Measurements from ENCODE around the gene WRNIP1.

WRNIP1 gene

DNA sequence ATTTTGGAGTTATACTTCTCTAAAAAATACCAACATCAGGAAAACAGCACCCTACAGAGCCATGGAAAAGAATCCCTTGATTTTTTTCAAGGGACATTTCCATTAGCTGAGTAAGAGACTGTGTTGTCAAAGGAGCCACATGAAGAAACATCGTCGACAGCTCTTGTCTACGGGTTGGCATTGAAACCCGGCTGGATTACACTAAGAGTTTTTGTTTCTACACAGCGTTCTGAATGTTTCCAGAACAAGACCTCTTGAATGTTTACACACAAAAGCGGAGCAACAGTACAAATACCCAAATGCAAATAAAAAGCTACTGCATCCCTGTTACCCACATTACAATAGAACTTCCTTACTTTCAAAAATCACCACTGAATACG, 12.1 kb upstream of the WRNIP1 start:
- TF ChIP-seq, protein P1, sequence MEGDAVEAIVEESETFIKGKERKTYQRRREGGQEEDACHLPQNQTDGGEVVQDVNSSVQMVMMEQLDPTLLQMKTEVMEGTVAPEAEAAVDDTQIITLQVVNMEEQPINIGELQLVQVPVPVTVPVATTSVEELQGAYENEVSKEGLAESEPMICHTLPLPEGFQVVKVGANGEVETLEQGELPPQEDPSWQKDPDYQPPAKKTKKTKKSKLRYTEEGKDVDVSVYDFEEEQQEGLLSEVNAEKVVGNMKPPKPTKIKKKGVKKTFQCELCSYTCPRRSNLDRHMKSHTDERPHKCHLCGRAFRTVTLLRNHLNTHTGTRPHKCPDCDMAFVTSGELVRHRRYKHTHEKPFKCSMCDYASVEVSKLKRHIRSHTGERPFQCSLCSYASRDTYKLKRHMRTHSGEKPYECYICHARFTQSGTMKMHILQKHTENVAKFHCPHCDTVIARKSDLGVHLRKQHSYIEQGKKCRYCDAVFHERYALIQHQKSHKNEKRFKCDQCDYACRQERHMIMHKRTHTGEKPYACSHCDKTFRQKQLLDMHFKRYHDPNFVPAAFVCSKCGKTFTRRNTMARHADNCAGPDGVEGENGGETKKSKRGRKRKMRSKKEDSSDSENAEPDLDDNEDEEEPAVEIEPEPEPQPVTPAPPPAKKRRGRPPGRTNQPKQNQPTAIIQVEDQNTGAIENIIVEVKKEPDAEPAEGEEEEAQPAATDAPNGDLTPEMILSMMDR (IDR thresholded peaks at IDR 0.05; ENCODE audit: low read depth, low read length, missing control alignments) = no peak
- no peak overlapping the region for H3K4me3 ChIP-seq (replicated peaks; ENCODE audit: low read depth, low read length)
- no peak for DNase-seq (ENCODE audit: extremely low read depth, low read depth)

- TF ChIP-seq, protein P1 (IDR thresholded peaks at IDR 0.05; ENCODE audit: low read depth, low read length, missing control alignments) = no peak
Measured at GRCh38 chr6:2753743-2754142, 11.4 kb upstream of the WRNIP1 start.

DNA sequence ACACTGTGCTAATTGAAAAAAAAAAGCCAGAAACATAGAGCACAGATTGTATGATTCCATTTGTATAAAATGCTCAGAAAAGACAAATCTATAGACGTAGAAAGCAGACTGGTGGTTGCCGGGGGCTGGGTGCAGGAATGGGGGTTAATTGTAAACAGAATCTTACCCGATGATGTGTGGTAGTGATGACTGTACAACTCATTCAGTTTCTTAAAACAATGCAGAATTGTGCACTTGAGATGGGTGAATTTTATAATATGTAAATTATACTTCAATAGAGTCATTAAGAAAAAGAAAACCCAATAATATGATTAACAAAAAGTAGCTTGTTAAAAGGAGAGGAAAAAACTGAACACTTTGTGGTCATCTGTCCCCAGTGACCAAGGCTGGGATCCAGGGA, 10.8 kb upstream of the WRNIP1 start:
- TF ChIP-seq, protein P1 (IDR thresholded peaks at IDR 0.05; ENCODE audit: low read depth, low read length, missing control alignments) = no peak
- no peak overlapping the region for H3K4me3 ChIP-seq (replicated peaks; ENCODE audit: low read depth, low read length)
- no peak for DNase-seq (ENCODE audit: extremely low read depth, low read depth)

More at GRCh38 chr6:2753743-2754142, 11.4 kb upstream of the WRNIP1 start:
- DNase-seq (ENCODE audit: extremely low read depth, low read depth) = no peak
- no peak overlapping the region for H3K4me3 ChIP-seq (replicated peaks; ENCODE audit: low read depth, low read length)

DNA sequence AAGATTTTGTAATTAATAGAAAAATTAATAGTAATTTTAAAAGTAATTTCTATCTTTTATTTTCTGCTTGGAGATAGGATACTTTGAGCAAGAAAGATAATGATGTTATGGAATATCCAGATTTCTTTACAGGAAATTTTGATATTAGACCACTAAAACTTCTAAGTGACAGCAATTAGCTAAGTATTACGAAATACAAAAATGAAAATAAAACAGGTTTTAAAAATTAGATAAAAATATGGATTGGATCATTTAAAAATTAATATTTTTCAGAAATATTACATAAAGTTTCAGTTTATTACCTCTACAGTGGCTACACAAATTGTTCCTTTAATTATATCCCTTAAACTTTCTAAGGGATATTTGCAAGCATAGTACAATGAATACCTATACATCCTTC, 10.3 kb upstream of the WRNIP1 start:
- TF ChIP-seq, protein P1 (IDR thresholded peaks at IDR 0.05; ENCODE audit: low read depth, low read length, missing control alignments) = no peak
- DNase-seq (ENCODE audit: extremely low read depth, low read depth) = no peak
- H3K4me3 ChIP-seq (replicated peaks; ENCODE audit: low read depth, low read length) = no peak overlapping the region

GRCh38 chr6:2755456-2755855, 9.7 kb upstream of the WRNIP1 start:
- no peak overlapping the region for H3K4me3 ChIP-seq (replicated peaks; ENCODE audit: low read depth, low read length)
- no peak for DNase-seq (ENCODE audit: extremely low read depth, low read depth)
- TF ChIP-seq, protein P1 (IDR thresholded peaks at IDR 0.05; ENCODE audit: low read depth, low read length, missing control alignments) = no peak

DNA sequence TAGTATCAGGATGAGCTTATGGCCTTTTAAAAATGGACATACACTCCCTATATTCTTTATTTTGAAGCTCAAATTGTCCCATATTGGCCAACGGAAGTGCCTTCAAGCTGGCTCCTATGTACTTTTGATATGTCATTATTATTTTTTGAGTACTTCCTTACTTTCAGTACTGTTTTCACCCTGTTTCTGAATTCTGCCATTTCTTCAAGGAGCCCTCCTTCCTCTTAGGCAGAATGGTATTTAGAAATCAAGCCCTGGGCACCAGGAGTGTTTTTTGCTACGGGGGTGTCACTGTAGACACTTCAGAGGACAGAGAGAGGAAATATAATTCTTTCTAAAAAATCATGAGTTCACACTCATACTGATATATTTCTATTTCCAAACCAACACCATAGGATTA, 9.0 kb upstream of the WRNIP1 start:
- no peak for DNase-seq (ENCODE audit: extremely low read depth, low read depth)
- TF ChIP-seq, protein P1 (IDR thresholded peaks at IDR 0.05; ENCODE audit: low read depth, low read length, missing control alignments) = no peak
- no peak overlapping the region for H3K4me3 ChIP-seq (replicated peaks; ENCODE audit: low read depth, low read length)

DNA sequence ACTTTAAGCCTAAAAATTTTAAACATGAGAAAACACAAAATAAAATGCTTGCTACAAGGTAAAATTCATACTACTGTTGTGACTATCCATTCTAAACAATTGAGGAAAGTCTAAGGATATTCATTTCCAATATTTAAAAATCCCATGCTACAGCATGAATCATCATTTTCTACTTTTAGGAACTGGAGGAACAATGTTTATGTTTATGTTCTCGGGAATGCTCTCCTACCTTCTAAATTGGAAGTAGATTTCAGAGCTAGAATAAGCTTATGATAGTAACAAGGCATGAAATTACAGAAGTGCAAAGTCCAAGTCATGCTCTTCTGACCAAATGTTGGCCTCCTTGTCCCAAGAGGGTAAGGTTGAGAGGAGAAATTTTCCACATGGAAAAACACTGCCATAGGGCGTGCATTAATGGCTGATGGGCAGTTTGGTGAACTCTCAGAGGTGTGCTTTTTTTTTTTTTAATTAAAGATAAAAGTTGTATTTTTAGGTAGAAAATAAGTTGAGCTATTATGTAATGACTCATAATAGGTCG, 8.4 kb upstream of the WRNIP1 start:
- TF ChIP-seq, protein P1 (IDR thresholded peaks at IDR 0.05; ENCODE audit: low read depth, low read length, missing control alignments) = no peak
- no peak for DNase-seq (ENCODE audit: extremely low read depth, low read depth)
- H3K4me3 ChIP-seq (replicated peaks; ENCODE audit: low read depth, low read length) = no peak overlapping the region
